GM19035 (cell line): ENCODE results near the gene LRRC8B.
"Not testable (repeated sequence)": the region's sequence is repeated elsewhere in the genome, so short reads cannot be mapped to it uniquely, and the experiment has no call there.

Experiments used
- ATAC-seq: cut with Tn5 transposase; IDR thresholded peaks from one replicate; pipeline ENCODE4 v1.9.1; 2021; ENCODE audit not compliant: unreplicated experiment

The LRRC8B gene

DNA sequence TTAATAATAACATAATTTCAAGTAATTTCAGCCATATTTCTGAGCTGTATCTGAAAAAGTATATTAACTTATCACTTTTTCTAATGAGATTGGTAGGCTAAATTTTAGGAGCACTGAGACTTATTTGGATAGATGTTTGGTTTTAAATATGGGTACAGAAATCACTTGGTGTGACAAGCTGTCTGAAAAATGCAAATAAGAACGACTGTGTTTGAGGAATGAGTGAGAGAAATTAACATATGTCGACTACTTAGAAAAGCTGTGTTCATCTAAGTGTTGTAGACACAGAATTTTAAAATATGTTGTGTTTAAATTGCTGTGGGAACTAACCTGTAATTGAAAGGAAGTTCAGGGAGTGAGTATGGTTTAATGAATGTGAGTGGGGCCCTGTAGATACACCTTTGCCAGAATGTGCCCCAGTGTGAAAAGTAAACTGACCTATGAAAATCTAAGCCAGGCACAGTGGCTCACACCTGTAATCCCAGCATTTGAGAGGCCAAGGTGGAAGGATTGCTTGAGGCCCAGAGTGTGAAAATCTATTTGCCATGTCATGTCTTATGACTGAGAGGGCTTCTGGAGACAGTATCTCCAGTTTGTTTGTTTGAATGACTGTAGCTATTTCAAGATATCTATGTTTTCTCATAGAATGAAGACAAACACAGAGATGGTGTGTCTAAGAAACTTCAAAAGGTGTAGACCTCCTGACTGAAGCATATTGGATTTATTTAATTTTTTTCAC, 54.5 kb downstream of the LRRC8B start:
- no peak for ATAC-seq

DNA sequence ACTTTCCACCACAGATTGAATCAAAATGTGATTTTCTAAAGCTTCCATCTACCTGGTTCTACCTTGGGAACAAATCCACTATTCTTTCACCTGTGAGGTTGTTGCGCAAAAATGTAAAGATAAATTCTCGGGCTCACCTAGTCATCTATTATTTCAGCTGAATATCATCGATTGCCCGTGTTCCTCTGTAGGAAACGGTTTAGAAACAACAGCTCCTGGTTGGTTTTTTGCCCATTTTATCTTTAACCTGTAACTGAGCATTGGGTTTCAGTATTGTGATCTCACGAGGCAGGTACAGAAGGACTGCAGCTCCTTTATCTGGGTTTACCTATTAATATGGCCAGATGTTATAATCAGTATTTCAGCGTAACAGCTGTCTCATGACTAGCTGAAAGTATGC, 55.4 kb downstream of the LRRC8B start:
- ATAC-seq = no peak

DNA sequence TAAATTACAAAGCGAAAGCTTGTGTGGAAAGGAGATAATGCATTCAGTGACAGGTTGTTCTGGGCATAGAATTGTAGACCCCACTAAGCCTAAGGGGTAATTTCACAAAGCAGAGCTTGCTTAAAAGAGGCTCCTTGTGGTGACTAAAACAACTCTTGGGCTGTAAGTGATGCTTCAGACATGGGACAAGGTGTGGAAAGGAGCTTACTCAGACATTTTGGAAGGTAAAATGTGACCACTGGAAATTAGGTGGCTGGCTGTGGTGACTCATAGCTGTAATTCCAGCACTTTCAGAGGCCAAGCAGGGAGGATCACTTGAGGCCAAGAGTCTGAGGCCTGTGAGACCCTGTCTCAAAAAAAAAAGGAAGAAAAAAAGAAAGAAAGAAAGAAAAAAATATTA, 57.2 kb downstream of the LRRC8B start:
- ATAC-seq = no peak

DNA sequence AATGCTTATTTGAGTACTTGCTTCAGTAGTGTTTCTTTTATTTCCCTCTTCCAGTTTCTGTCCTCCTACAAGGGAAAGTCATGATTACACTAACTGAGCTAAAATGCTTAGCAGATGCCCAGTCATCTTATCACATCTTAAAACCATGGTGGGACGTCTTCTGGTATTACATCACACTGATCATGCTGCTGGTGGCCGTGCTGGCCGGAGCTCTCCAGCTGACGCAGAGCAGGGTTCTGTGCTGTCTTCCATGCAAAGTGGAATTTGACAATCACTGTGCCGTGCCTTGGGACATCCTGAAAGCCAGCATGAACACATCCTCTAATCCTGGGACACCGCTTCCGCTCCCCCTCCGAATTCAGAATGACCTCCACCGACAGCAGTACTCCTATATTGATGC, 57.9 kb downstream of the LRRC8B start:
- ATAC-seq = no peak

DNA sequence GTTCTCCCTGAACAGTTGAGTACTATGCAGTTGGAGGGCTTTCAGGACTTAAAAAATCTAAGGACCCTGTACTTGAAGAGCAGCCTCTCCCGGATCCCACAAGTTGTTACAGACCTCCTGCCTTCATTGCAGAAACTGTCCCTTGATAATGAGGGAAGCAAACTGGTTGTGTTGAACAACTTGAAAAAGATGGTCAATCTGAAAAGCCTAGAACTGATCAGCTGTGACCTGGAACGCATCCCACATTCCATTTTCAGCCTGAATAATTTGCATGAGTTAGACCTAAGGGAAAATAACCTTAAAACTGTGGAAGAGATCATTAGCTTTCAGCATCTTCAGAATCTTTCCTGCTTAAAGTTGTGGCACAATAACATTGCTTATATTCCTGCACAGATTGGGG, 59.6 kb downstream of the LRRC8B start:
- ATAC-seq = no peak

DNA sequence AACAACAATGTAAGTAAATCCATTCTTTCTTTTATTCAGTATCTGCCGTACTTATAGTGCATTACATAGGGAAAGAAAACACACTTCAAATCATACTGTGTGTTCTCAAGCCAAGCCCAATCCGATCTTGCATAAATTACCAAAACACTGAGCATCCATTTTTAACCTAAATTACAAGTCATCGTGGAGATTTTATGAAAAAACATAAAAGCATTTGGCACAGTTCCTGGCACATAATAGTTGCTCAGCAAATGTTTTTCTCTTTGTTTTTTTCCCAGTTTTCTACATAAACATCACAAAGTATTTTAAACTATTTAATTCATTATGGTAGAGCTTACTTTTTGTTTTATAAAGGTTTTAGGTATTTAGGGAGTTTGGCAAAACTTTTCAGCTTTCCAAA, 60.2 kb downstream of the LRRC8B start:
- no peak for ATAC-seq

DNA sequence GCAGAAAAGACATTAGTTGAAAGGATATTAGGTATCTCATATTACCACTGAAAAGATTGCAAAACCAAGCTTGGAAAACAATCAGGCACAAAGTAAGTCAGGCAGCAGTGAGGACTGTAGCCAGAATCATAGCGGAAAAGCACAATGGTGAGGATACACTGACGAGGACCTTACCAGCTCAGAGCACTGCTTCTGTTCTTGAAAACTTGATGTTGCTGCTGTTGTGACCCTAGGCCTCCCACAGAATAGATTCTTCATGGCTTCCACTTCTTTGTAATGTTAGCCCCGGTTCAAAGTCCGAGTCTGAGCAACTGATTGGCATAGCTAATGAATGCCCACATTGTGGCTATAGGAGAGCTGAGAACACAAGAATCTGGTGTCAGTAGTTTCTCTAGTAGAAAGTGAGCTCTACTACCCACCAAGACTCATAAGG, 63.1 kb downstream of the LRRC8B start:
- no peak for ATAC-seq

DNA sequence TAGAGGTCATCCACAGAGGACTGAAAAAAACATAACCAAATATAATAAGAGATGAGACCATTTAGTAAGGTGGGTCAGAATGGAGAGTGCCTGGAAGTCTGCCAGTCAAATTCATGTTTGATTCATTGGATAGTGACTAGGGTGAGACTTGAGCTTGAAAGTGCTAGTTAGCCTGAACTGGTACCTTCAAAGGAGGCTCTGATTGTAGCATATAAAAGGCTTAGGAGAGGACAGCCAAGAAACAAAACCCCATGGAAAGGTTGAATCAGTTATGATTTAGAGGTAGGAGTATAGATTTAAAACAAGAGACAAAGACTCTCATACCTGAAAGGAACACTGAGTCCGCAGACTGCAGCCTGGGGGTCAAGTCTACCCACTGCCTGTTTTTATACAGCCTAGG, 63.9 kb downstream of the LRRC8B start:
- no peak for ATAC-seq

DNA sequence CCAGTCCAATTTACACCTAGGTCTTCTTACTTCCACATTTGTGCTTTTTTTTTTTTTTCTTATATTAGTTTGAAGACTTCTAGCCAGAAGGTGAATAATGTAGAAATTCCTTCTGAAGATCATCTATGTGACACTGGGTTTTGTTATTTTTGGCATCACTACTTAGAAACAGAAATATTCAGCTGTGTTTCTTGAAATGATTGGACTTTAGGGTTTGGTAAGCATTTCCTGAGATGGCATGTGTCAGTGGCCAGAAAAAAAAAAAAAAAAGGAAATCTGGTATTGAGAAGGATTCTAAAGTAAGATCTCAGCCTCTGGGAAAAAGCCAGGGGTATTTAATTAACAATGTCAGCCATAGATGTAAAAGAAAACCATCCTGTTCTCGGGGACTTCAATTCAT, 64.9 kb downstream of the LRRC8B start:
- no peak for ATAC-seq

DNA sequence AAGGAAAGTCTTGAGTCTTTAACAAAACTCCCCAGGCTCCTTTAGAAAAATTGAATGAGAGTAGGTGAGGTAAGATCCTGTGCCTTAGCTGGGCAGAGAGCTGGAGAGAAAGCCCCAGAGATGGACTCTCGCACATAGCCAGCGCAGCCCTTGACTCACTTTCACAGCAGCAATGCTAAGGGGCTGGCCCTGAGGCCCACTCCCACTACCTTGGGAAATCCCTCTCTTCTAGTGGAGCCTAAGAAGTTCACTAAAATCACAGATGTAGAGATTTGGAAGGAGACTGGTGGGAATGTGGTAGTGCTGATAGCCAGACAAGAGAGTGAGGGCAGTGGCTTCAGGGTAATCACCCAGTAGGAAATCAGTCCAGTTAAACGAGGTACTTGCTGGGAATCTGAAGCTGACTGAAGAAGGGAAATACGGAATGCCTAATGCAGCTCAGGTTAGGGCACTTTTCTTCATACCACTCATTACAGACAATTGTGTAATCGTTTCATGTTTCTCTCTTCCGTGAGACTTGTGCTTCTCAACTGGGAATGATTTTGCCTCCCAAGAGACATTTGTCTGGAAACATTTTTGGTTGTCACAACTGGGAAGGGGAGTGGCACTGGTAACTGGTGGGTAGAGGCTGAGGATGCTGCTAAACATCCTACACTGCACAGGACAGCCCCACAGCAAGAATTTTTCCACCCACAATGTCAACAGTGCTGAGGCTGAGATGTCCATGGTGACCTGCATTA, 65.9 kb downstream of the LRRC8B start:
- ATAC-seq = no peak

DNA sequence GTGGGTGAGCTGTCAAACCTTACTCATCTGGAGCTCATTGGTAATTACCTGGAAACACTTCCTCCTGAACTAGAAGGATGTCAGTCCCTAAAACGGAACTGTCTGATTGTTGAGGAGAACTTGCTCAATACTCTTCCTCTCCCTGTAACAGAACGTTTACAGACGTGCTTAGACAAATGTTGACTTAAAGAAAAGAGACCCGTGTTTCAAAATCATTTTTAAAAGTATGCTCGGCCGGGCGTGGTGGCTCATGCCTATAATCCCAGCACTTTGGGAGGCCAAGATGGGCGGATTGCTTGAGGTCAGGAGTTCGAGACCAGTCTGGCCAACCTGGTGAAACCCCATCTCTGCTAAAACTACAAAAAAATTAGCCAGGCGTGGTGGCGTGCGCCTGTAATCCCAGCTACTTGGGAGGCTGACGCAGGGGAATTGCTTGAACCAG, 68.3 kb downstream of the LRRC8B start:
- ATAC-seq = not testable (repeated sequence)

DNA sequence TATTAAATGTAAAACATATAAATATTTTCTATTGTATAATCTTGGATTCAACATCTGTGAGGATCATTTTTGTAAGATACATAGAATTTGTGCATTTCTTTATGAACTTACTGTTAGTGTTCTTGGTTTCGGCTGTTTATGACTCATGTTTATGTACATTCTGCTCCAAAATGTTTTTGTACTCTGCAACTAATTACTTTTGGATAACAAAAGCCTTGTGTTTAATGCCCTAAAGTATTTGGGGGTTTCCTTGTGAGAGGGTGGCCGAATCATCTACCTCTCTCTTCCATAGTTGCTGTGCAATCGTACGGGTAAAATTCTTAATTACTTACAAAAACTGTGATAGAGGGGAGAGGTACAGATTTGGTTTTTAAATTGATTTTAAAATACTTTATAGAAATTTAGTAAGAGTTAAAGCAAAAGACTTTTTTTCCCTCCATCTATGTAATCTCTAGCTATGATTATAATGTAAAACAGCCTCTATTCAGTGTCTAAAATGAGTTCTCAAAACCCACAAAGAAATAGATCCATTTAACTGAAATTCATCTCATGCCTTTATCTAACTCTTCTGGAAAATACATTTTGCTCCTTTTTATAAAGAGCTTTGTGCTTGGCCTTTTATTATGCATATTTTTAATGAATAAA, 69.6 kb downstream of the LRRC8B start:
- no peak for ATAC-seq

DNA sequence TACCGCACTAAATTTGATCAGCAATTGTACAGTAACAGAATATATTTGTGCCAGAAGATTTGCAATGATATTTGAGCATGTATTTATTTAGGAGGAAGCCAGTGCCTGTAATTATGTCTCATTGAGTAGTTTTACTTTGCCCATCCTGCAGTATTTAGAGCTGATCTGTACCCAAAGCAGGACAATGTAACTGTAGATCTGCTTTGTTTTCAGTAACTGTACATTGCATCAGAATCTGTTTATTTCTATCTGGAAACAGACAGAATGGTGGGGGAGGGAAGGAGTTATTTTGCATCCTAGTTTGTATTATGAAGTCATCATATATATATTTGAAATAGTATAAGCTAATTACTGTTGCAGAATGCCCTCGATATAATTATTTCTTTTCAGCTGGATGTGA, 72.1 kb downstream of the LRRC8B start:
- no peak for ATAC-seq

DNA sequence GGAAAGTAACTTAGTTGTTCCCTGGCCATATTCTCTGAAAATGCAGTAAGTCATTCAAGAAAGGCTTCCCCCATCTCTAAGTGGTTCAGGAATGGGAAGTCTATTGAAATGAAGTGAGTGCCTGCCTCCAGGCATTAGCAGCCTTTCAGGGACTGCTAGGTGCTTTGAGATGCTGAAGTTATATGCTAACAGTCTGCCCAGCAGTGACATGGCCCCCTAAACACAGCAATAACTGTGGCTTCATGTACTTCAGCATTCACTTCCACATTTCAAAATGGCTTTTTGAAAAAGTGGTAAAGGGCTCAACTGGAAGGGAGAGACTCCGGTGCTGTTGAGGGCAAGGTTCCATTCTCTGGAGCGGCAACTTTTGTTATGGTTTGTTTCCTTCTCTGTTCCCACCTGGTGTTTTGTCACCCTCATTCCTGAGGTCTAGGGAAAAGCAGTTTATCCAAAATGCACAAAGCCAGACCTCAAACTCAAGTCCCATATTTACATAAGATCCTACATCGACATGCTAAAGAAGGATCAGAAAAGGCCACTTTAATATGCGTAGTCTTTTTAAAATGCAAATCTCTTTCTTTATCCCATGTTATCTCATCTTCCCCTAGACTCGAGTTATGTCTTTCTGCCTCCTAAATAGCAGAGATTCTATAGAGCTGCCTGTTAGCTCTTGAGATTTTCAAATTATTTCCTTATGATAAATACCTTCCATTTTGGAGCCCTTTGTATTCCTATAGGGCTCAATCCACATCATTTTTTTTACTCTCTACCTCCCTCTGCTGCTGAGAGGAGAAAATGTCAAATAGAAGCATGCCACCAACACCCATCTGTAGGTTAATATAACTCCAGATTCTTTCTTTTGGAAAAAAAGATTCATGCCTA, 74.1 kb downstream of the LRRC8B start:
- ATAC-seq = no peak

DNA sequence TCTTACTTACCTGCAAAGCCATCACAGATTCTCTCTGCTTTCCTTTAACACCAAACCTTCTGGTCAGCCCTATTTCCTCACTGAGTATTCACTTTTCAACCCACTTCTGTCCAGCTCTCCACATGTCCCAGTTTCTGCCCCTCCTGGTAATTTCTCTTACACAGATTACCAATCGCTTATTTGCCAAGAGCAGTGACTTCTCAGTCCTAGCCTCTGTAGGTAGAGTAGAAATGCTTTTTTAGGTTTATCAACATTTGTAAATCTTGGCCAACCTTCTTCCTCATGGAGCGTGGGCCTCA, 74.7 kb downstream of the LRRC8B start:
- no peak for ATAC-seq

DNA sequence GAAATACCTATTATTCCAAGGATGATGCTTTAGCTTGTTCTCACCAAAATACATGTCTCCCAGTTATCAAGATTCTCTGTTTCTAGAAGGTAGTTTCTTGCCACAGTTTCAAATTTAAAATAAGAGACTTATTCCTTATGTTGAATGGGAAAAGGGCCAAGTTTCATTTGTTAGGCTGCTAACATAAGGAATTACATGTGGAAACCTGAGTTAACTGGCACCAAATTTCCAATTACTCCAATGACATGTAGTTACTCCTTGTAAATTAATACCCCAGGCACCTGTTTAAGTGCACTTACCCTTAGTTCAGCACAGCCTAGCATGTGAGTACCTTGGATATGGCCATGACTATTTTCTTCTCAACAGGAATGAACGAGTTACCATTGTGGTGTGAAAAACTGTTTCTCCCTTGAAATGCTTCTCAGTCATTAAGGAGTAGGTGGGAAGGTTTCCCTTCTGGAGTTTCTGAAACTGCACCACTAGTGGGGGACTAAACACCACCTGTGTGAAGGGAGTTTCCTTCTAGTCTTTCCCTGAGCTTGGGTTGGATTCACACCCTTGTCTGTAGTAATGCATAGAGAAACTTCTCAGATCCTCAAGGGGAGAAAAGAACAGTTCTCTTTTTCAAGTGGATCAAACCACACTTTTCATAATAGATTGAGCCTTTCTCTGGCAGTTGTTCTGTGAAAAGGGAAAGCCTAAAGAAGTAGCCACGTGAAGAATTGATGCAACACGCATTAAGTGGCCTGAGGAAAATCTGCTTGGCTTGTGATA, 76.0 kb downstream of the LRRC8B start:
- no peak for ATAC-seq

DNA sequence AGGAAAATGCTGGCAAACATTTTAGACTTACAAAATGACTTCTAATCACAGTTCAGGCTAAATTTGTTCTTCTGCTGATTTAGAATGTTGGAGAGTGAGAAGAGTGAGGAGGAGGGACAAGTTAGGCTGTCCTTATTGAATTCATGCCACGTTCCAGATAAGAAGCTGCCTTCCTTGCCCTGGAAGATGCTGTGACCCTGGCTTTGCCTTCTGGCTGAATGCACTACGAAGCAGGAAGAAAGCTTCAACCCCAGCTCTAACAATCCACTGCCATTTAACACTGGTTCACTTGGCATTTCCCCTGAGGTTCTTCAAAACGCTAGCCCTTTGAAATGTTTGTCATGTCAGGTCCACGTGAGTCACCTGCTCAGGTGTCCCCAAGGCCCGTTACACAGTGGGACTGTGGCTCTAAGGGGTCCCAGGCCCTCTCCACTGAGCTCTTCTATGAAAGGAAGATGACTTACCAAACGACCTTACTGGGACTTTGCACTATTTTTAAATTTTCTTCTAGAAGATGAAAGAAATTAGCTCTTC, 78.3 kb downstream of the LRRC8B start:
- no peak for ATAC-seq

DNA sequence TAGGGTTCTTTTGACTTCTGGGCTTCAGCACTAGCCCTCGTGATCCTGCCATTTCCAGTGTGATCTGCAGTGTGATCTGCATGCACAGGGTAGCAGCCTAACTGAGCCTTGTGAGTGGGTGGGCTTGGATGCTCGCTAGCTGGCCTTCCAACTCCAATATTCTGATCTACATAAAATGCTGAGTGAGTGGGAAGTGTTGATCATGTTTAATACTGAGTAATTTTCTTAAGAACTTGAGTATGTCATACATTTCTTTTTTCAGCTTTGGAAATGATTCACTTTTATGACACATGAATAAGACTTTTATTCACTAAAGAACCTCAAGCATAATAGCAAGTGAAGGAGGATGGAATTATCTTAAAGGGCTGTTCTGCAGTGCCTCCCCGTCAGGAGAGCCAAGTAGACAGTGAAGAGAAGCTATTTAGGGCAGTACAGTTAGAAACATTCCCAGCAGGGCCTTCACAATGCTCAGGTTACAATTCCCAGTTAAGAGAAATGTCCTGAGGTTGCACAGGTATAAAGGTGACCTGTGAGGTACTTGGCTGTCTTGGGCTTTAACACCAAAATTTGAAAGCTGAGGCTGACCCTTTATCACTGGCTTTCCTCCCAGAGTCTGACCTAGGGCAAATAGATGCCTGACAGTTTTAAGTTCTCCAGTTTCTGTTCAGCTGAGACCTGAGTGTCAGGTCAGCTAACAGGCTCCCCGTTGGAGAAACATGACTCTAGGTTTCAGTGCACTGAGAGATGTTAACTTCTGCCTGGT, 79.2 kb downstream of the LRRC8B start:
- ATAC-seq = no peak

DNA sequence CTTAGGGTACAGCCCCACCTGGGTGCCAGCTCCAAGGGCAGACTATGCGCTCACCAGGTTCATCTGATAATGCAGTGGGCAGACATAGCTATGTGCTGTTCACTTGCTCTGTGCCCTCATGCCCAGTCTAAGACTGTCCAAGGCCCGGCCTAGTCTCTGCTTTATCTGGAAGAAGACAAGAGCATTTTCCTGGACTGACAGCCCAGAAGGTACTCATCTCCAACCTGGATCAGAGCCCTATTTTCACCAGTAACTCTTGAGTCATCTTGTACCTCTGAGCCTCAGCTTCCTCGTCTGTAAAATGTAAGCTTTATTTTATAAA, 79.7 kb downstream of the LRRC8B start:
- ATAC-seq = no peak

DNA sequence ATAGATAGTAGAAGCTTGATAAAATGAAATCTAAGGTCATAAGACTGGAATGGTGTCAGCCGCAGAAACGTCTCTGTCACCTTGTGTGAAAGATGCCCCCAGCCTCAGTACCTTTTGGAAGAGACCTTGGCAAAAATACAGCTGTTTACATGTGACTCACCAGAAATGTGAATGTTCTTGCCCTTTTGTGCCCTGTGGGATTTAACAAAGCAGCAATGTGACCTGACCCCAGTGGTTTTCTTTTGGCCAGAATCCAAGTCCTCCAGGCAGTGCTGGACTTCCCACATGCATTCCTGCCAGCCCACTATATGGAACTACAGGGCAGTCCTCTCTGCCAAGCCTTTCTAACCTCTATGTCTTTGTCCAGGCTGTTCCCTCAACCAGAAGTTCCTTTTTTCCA, 81.1 kb downstream of the LRRC8B start:
- no peak for ATAC-seq
